GM23248 (cell line): Measurements from ENCODE around the gene PACS1.

Source experiments
- EZH2 ChIP-seq: fragments of 200-600 bp; sonication (generic); IDR thresholded peaks from 2 replicates; pipeline ENCODE4 v1.6.1; 2018; ENCODE audit warnings: antibody characterized with exemption, mild to moderate bottlenecking; ENCODE audit not compliant: insufficient read depth, poor library complexity, severe bottlenecking
- EZH2phosphoT487 ChIP-seq: fragments of 200-600 bp; sonication (generic); IDR thresholded peaks from 2 replicates; pipeline ENCODE4 v1.6.1; 2018; ENCODE audit warnings: antibody characterized with exemption, moderate library complexity, mild to moderate bottlenecking, low read depth; ENCODE audit not compliant: insufficient read depth

GRCh38 chr11:66287211-66287888 lies 217.3 kb downstream of the PACS1 start:
- TF ChIP-seq EZH2 (no peak), EZH2phosphoT487 (no peak)
